SH-SY5Y (cell line): ENCODE results near the gene ANKRD13D.

Experiments used
- GATA2 ChIP-seq: IDR thresholded peaks from 2 replicates; pipeline ENCODE4 v1.6.1; 2011; ENCODE audit warnings: mild to moderate bottlenecking, low read depth, low read length
- GATA3 ChIP-seq: IDR thresholded peaks from 2 replicates; pipeline ENCODE4 v1.6.1; 2011; ENCODE audit warnings: low read depth, mild to moderate bottlenecking, low read length, moderate library complexity

- TF ChIP-seq GATA2 (no peak), GATA3 (no peak)
These were observed 62.3 kb downstream of the ANKRD13D start for GRCh38 chr11:67351275-67352005.
